Stimulated activated naive CD4-positive, alpha-beta T cell treated with Interleukin-2 at 50 U/mL for 16 hours (primary cell): ENCODE data around the gene DUSP28.
"Not testable (repeated sequence)": the region's sequence is repeated elsewhere in the genome, so short reads cannot be mapped to it uniquely, and the experiment has no call there.

Experiments
- DNase-seq: peaks from one replicate; lab custom pipeline; 2025; lab: John Stamatoyannopoulos, UW

The DUSP28 gene

GRCh38 chr2:240560480-240561324, 545 bp downstream of the DUSP28 start:
- DNase-seq: peak; percentile 98

GRCh38 chr2:240561325-240561971, 1.3 kb downstream of the DUSP28 start:
- DNase-seq: no peak

GRCh38 chr2:240563231-240563630, 3.1 kb downstream of the DUSP28 start:
- DNase-seq: not testable (repeated sequence)

GRCh38 chr2:240563951-240564560, 3.9 kb downstream of the DUSP28 start:
- DNase-seq: no peak

GRCh38 chr2:240564561-240565332, 4.6 kb downstream of the DUSP28 start:
- DNase-seq: no peak

GRCh38 chr2:240565333-240566202, 5.4 kb downstream of the DUSP28 start:
- peak; percentile 93 for DNase-seq

- DNase-seq: peak; percentile 94
These were observed 6.3 kb downstream of the DUSP28 start for GRCh38 chr2:240566203-240567136.

GRCh38 chr2:240567137-240567871, 7.1 kb downstream of the DUSP28 start:
- no peak for DNase-seq

GRCh38 chr2:240567872-240568677, 7.9 kb downstream of the DUSP28 start, which contains the start of gene RNPEPL1:
RNPEPL1 (plus strand) TSS chr2:240568484; CDS start chr2:240568587, 103 bp downstream.
- peak; percentile 46 for DNase-seq

- peak; percentile 41 for DNase-seq
These were observed 8.7 kb downstream of the DUSP28 start for GRCh38 chr2:240568678-240569522.

- no peak for DNase-seq
These were observed 9.4 kb downstream of the DUSP28 start for GRCh38 chr2:240569523-240569997.

- no peak for DNase-seq
These were observed 9.9 kb downstream of the DUSP28 start for GRCh38 chr2:240569998-240570530.

- no peak for DNase-seq
These were observed 10.6 kb downstream of the DUSP28 start for GRCh38 chr2:240570531-240571313.

GRCh38 chr2:240571314-240571973, 11.3 kb downstream of the DUSP28 start:
- no peak for DNase-seq
